Mesothelial cell of epicardium (in vitro differentiated cells): ENCODE data around the gene RNPEPL1. TPM values are rescaled to one million over a fixed set of nuclear protein-coding genes. Genes with fewer than 3 reads are reported as not detected.
A peak's percentile ranks its signal among the peaks of the same experiment; 100 is the strongest.

ENCODE experiments used
- DNase-seq, 2 experiments: peaks; one replicate each; pipeline ENCODE4 v3.0.0; 2021; ENCODE audit warnings: low spot score in 2 of 2; ENCODE audit not compliant: unreplicated experiment in 2 of 2
- H3K27ac Mint-ChIP-seq: 2 replicates; pipeline ENCODE4 v1.8.0; 2021; ENCODE audit warnings: mixed read lengths
- H3K27me3 Mint-ChIP-seq: 2 replicates; pipeline ENCODE4 v1.8.0; 2021; ENCODE audit warnings: low read depth, mixed read lengths
- H3K36me3 Mint-ChIP-seq: 2 replicates; pipeline ENCODE4 v1.8.0; 2021; ENCODE audit warnings: mixed read lengths
- H3K4me1 Mint-ChIP-seq: 2 replicates; pipeline ENCODE4 v1.8.0; 2021; ENCODE audit warnings: mixed read lengths
- H3K4me3 Mint-ChIP-seq: 2 replicates; pipeline ENCODE4 v1.8.0; 2021; ENCODE audit warnings: mild to moderate bottlenecking, moderate library complexity, mixed read lengths
- H3K9me3 Mint-ChIP-seq: 2 replicates; pipeline ENCODE4 v1.8.0; 2021; ENCODE audit warnings: mixed read lengths
- CTCF ChIP-seq: fragments of 200-600 bp; sonication (generic); IDR thresholded peaks from one replicate; pipeline ENCODE4 v1.5.0; 2021; ENCODE audit warnings: antibody characterized with exemption; ENCODE audit not compliant: unreplicated experiment
- total RNA-seq: library from RNA; stranded (reverse); gene quantifications from 3 replicates; pipeline ENCODE4 v1.2.1, GENCODE V29; 2021

RNPEPL1 gene
- total RNA-seq, 1 donor from 2014 or later = 28.3 TPM

GRCh38 chr2:240585101-240585500 lies 16.8 kb downstream of the RNPEPL1 start:
- DNase-seq = no peak
- Mint-ChIP-seq H3K9me3 (peaks cover 14% of the 10 kb centered on the region), H3K36me3 (peaks cover 16% of the 10 kb centered on the region), H3K4me1 (peaks cover 31% of the 10 kb centered on the region), H3K27me3 (no peaks in the 10 kb centered on the region), H3K27ac (peak overlapping the region; percentile 53), H3K4me3 (peak overlapping the region; percentile 95)
- TF ChIP-seq CTCF = no peak

- Mint-ChIP-seq H3K36me3 (peaks cover 13% of the 10 kb centered on the region), H3K4me3 (peak overlapping the region; percentile 95), H3K27ac (peak overlapping the region; percentile 96), H3K27me3 (no peaks in the 10 kb centered on the region), H3K9me3 (peaks cover 10% of the 10 kb centered on the region), H3K4me1 (peaks cover 31% of the 10 kb centered on the region)
- no peak for TF ChIP-seq CTCF
- no peak for DNase-seq
These were observed 17.5 kb downstream of the RNPEPL1 start for GRCh38 chr2:240585681-240586197.

- Mint-ChIP-seq H3K4me1 (peaks cover 31% of the 10 kb centered on the region), H3K4me3 (peak within 1 kb of the TSS; percentile 95), H3K9me3 (peaks cover 6% of the 10 kb centered on the region), H3K27me3 (no peaks in the 10 kb centered on the region), H3K36me3 (peaks cover 11% of the 10 kb centered on the region), H3K27ac (peak within 1 kb of the TSS; percentile 96)
- DNase-seq = peak; percentile 96 to 98
- TF ChIP-seq CTCF = no peak
These were observed 18.1 kb downstream of the RNPEPL1 start, which contains the start of gene CAPN10 for GRCh38 chr2:240586198-240586918. TSS of gene CAPN10 (plus strand) at chr2:240586734. CDS start at chr2:240586912, 178 bp downstream.

GRCh38 chr2:240586919-240587800 lies 18.9 kb downstream of the RNPEPL1 start:
- Mint-ChIP-seq H3K9me3 (no peaks in the 10 kb centered on the region), H3K27me3 (no peaks in the 10 kb centered on the region), H3K4me3 (peak overlapping the region; percentile 92), H3K36me3 (peaks cover 8% of the 10 kb centered on the region), H3K27ac (peak overlapping the region; percentile 73), H3K4me1 (peaks cover 31% of the 10 kb centered on the region)
- peak in 1 of 2 experiments; percentile 63 for DNase-seq
- TF ChIP-seq CTCF = no peak

GRCh38 chr2:240588006-240588655 lies 19.8 kb downstream of the RNPEPL1 start:
- H3K9me3 Mint-ChIP-seq = no peaks in the 10 kb centered on the region
- no peaks in the 10 kb centered on the region for H3K27me3 Mint-ChIP-seq
- H3K27ac Mint-ChIP-seq = peak overlapping the region; percentile 52
- no peak for DNase-seq
- H3K36me3 Mint-ChIP-seq = peaks cover 4% of the 10 kb centered on the region
- peaks cover 31% of the 10 kb centered on the region for H3K4me1 Mint-ChIP-seq
- H3K4me3 Mint-ChIP-seq = peak overlapping the region; percentile 92
- no peak for TF ChIP-seq CTCF
